ENCODE data around the gene ZNF728.
A peak's percentile ranks its signal among the peaks of the same experiment; 100 is the strongest.
"Not testable (repeated sequence)": the region's sequence is repeated elsewhere in the genome, so short reads cannot be mapped to it uniquely, and the experiment has no call there.

Gene ZNF728

GRCh38 chr19:23002690-23003422 lies at the start of gene ZNF728:
TSS of gene ZNF728 (minus strand) at chr19:23003176. CDS start at chr19:23003030, 146 bp downstream.
- DNase-seq, result no peak

- no peak for DNase-seq
These were observed 49.4 kb upstream of the ZNF728 start for GRCh38 chr19:23052349-23052748.

DNA sequence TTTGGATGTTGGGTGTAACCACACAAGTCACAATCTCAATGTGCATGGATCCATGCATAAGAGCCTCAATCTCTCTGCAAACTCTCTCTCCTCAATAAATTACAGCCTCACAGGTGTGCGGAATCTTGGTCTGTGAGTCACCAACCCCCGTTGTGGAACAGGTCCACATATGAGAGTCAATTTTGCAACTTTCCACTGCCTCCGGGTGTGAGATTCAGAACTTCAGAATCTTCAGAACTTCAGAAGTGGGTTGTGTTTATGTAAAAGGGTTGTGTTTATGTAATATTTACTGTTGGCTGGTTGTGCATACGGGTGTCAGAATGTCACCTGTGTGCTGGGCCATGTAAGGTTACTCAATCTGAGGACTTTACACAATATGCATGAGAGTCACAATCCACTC lies 46.3 kb upstream of the ZNF728 start:
- no peak for DNase-seq

- no peak for DNase-seq
These were observed 43.8 kb upstream of the ZNF728 start for GRCh38 chr19:23046743-23047142.

GRCh38 chr19:23033721-23034120 lies 30.7 kb upstream of the ZNF728 start:
- DNase-seq, result no peak

DNA sequence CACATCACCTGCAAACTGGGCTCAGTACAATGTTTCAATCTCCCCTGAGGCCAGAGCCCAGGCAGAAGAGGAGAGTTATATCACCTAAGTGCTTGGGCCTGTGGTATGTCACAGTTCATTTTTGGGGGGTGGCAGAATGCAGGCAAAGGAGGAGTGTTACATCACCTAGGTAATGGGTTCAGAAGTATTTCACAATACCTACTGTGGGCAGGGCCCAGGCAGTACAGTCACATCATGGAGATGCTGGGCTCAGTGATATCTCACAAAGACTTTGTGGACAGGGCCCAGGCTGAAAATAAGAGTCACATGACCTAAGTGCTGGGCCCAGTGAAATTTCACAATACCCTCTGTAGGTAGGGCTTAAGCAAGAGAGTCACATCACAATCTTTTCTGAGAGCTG lies 12.7 kb upstream of the ZNF728 start:
- DNase-seq, result no peak

GRCh38 chr19:22994957-22995356 lies 8.0 kb downstream of the ZNF728 start:
- not testable (repeated sequence) for DNase-seq

GRCh38 chr19:22976248-22976647 lies 26.7 kb downstream of the ZNF728 start:
- no peak for DNase-seq

- not testable (repeated sequence) for DNase-seq
These were observed 27.3 kb downstream of the ZNF728 start for GRCh38 chr19:22975546-22976136.

DNA sequence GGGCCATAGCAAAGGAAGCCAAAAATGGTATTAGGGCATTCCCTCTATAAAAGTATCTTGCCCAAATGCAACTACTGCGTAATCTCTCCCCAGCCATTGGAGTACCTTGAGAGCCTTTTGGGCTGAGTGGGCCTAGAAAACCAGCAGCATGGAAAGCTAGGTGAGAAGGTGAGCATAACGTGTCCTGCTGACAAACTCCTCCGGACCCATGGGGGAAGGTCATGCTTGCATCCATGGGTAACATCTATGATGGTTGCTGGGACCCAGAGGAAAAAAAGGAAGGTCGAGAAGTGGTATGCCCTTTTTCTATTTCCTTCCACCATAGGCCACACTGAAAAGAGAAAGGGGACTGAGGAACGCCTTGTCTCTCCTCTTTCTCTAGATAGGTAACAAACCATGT lies 57.4 kb downstream of the ZNF728 start:
- peak; percentile 15 for DNase-seq

- DNase-seq, result no peak
These were observed 67.8 kb downstream of the ZNF728 start for GRCh38 chr19:22935151-22935550.

DNA sequence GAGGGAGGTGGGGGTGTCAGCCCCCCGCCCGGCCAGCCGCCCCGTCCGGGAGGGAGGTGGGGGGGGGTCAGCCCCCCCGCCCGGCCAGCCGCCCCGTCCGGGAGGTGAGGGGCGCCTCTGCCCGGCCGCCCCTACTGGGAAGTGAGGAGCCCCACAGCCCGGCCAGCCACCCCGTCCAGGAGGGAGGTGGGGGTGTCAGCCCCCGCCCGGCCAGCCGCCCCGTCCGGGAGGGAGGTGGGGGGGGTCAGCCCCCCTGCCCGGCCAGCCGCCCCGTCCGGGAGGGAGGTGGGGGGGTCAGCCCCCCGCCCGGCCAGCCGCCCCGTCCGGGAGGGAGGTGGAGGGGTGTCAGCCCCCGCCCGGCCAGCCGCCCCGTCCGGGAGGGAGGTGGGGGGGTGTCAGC lies 75.4 kb downstream of the ZNF728 start:
- not testable (repeated sequence) for DNase-seq

DNA sequence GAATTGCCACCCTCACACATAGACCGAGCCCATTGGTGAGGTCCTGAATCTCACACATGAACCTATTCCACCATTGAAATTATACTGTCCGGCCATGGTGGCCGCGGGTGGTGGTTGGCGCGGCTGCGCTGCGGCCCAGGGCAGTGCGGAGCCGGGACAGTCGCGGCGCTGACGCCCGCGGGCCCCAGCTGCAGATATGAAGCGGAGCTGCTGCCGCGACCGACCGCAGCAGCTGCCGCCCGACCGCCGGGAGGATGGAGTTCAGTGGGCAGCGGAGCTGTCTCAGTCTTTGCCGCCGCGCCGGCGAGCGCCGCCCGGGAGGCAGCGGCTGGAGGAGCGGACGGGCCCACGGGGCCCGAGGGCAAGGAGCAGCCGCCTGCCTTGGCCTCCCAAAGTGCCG lies 77.8 kb downstream of the ZNF728 start:
- not testable (repeated sequence) for DNase-seq

Data from fibroblast of skin of right quadriceps (primary cell).